ENCODE data around the gene LECT2.

- TF ChIP-seq CTCF (IDR thresholded peaks at IDR 0.05) (no peak), POLR2A (IDR thresholded peaks at IDR 0.05) (no peak), POLR2AphosphoS5 (IDR thresholded peaks at IDR 0.05) (no peak)
Measured at GRCh38 chr5:135980620-135981019, 25.8 kb upstream of the LECT2 start.

Data from breast epithelium (tissue), 3 donors.